Left kidney (tissue), 2 donors: ENCODE results near the gene C2CD4D. TPM values are rescaled to one million over a fixed set of nuclear protein-coding genes. Genes with fewer than 3 reads are reported as not detected.

Experiments used
- DNase-seq: peaks from one replicate; pipeline ENCODE4 v3.0.0-alpha.2; 2013
- polyA plus RNA-seq: library from polyadenylated mRNA; unstranded; fragments of 120-200 nt; gene quantifications from one replicate; pipeline ENCODE4 v1.2.1, GENCODE V29; 2013; ENCODE audit not compliant: insufficient read length

The C2CD4D gene
- polyA plus RNA-seq, 1 donor, result 0.20 TPM

DNA sequence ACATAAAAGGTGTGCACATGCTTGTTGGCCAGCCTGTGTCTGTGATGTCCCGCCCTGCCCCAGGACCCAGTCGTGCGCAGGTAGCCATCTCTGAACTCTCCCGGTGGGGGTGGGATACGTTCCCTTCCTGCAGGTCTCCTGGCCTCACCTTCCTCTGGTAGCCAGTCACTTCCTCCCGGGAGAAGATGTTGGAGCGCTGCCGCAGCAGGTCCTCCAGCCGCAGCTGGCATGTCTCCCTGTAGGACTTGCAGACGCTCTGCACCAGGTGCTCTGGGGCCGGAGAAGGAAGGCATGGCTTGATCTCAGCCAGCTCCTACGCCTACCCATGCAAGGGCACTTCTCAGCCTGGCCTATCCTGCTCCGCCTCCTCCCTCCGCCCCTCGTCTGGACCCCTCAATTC, 25.2 kb downstream of the C2CD4D start:
- no peak for DNase-seq

- no peak for DNase-seq
Measured at GRCh38 chr1:151813271-151813977, 26.2 kb downstream of the C2CD4D start.

- no peak for DNase-seq
Measured at GRCh38 chr1:151811181-151811580, 28.4 kb downstream of the C2CD4D start.

GRCh38 chr1:151809985-151810556, 29.5 kb downstream of the C2CD4D start:
- no peak for DNase-seq

DNA sequence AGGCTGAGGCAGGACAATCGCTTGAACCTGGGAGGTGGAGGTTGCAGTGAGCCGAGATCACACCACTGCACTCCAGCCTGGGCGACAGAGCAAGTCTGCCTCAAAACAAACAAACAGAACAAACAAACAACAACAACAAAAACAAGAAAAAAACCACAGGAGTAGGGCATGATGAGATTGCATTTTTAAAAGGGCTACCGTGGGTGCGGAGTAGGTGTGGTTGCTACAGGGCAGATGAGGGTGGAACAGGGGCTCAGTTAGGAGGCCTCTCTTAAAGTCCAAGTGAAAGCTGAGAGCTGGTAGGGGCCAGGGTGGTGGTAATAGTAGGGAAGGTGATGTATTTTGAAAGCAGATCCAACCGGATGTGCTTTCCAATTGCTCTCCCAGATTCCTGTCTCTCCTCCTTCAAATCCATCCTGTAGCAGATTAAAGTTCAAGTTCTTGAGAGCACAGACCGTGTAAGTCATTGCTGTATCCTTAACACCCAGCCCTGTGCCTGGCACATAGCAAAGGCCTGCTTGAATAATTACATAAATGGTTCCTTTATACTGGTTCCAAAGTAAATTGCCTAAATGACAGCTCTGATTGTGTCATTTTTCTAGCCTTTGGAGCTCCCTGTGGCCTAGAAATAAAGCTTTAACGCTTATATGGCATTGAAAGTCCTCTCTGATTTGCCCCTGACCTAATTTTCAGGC, 30.2 kb downstream of the C2CD4D start:
- no peak for DNase-seq

- no peak for DNase-seq
Measured at GRCh38 chr1:151807766-151808165, 31.9 kb downstream of the C2CD4D start.

GRCh38 chr1:151807131-151807530, 32.5 kb downstream of the C2CD4D start:
- DNase-seq, result no peak

DNA sequence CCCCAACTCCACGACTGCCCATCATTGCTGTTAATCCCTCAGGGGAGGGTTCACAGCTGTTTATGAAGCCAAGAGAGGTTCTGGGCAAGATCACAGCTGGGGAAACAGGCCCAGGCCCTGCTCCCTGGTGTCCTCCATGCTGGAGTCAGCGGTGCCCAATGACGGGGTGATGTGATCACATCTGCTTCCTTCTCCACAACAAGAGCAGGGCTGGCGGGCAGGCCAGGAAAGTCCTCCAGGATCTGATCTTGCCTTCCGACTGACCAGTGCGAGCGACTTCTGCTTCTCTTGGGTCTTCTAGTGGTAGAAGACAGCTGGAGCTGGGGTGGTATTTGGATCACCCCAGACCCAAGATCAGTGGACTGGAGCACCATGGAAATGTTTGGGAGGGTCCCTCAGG, 33.5 kb downstream of the C2CD4D start:
- DNase-seq, result no peak

DNA sequence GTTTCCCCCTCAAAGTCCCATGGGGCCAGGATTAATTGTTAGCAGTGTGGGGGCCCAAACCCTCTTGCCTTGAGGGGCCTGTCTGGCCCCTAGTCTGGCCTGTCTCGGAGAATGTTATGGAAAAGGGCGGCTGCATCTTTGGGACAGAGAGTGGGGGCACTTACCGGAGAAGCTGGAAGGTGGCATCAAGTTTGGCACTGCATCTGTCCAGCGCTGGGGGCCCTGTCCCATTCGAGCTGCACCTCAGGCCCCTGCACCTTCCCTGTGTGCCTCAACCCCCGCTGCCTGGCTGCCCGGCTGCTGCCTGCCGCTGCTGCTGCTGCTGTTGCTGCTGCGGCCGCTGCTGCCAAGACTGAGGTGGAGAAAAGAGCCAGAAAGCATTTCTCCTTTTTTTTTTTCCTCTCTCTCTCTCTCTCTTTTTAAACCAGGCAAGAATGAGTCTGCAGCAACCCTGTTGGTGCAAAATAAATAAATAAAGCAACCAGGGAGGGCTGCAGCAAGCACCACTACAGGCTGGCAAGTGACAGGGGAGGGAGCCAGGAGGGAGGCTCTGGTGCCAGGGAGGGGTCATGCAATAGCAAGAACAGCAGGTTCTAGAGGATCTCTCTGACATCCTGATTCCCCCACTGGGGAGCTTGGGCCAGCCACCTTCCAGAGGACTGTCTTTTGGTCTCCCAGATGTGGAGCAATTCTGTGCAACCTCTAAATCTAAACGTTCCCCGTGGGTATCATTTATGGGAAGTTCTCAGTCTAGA, 34.4 kb downstream of the C2CD4D start, which contains the start of gene LINGO4:
Gene LINGO4, minus strand, starts transcription at position 354 of the 755 bp plus-strand sequence. CDS start 2,715 bp downstream, outside the sequence.
- DNase-seq, result no peak

GRCh38 chr1:151803915-151804314, 35.7 kb downstream of the C2CD4D start:
- no peak for DNase-seq

DNA sequence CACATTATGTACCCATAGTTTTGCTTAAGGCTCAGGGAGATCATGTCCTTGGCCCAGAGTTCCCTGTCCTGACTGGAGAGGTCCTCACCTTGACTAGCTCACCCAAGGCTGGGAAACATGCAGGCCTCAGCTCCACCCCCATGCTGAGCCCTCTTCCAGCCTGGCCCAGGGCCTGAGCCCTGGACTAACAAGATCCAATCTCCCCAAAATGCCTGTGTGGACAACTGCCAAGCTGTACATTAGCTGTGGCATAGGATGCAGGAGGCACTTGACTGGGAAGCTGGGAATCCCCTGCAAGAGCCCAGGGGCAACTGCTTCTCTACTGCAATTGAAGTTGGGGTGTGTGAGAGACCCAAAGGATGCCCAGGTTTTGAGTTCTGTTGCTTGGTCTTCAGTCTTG, 36.5 kb downstream of the C2CD4D start:
- no peak for DNase-seq

DNA sequence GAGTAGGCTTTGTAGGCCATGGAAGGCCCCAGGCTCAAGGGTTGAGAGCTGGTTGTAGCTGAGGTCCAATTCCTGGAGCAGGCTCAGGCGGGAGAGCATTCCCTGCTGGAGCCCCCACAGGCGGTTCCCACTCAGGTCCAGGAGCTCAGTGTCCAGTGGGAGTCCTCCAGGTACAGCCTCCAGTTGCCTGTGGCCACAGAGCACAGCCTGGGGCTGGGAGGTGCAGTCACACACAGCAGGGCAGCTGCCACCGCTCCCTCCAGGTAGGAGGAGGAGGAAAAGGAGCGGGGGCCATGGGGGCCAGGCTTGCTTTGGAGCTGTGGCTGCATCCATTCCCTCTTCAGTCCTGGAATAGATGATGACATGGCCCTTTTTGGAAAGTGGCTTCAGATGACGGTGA, 37.2 kb downstream of the C2CD4D start:
- no peak for DNase-seq

- DNase-seq, result no peak
Measured at GRCh38 chr1:151801846-151802245, 37.8 kb downstream of the C2CD4D start.

GRCh38 chr1:151801310-151801820, 38.3 kb downstream of the C2CD4D start:
- DNase-seq, result no peak

- no peak for DNase-seq
Measured at GRCh38 chr1:151800830-151801229, 38.8 kb downstream of the C2CD4D start.

- DNase-seq, result no peak
Measured at GRCh38 chr1:151799179-151800022, 40.2 kb downstream of the C2CD4D start.

DNA sequence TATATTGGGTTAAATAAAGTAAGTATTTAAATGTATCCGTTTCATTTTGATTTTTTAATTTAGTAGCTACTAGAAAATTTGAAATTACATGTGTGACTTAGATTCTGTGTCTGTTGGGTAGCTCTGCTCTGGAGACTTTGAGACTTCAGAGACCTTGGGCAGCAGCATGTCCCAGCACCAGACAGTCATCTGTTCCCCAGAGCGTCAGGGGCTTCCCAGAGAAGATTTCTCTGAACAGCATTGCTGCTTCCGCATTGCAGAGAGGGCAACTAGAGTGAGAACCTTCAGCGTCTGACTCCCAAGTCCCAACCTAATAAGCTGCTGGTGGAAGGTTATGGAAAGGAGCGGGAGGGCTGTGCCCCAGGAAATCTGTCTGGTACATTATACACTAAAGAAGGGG, 41.0 kb downstream of the C2CD4D start:
- no peak for DNase-seq

DNA sequence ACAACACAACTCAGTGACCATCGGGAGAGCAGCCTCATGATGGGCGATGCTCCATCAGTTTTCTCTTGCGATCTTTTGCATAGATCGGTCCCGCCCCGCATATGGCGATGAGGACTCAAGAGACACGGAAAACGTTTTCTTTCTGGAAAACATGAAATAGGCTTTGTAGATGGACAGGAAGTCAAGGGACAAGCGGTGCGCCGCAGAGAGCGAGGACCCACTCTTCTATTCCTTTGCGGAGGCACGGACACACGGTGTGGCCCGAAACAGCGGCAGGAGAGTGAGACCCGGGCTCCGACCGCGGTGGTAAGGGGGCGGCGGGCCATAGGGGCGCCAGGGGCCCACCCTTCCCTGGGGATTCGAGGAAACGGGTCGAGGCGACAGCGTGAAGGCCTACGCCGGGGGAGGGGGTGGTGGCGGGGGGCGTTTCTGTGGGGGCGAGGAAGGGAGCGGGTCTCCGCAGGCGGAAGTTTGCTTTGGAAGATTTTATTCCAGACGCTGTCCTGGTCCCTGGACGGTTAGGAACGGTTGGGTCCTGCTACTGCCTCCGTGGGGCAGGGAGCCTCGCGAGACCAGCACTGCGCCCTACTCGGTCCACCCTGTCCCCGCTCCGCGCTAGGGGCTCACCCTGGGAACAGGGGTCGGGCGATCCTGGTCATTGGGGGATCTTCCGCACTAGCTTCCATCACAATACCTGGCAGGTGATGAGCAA, 48.5 kb downstream of the C2CD4D start:
- DNase-seq, result peak; percentile 21

GRCh38 chr1:151790071-151790939, 49.3 kb downstream of the C2CD4D start, which contains the start of gene TDRKH:
Gene TDRKH, minus strand, starts transcription at chr1:151790500. Its CDS starts 7,478 bp downstream, at chr1:151783022.
- DNase-seq, result peak; percentile 96
